SK-N-SH (cell line): ENCODE measurements around the gene CFAP69. TPM values are rescaled to one million over a fixed set of nuclear protein-coding genes. Genes with fewer than 3 reads are reported as not detected.

Experiments used
- CTCF ChIA-PET: fragments of 300-600, 350-600 bp; formaldehyde crosslinking; extraction: SDS; loops from one replicate; lab custom pipeline; 2021; lab: Yijun Ruan, JAX
- POLR2A ChIA-PET: fragments of 350-600 bp; sonication (Branson Sonifier 250); formaldehyde crosslinking; extraction: SDS; loops from one replicate; lab custom pipeline; 2020; ENCODE audit warnings: antibody characterized with exemption, inconsistent platforms; lab: Yijun Ruan, JAX
- DNase-seq: peaks from one replicate; pipeline ENCODE4 v3.0.0; 2012
- H2AFZ ChIP-seq: fragments of 200-600 bp; sonication (generic); 2 replicates; pipeline ENCODE4 v1.8.1; 2016; ENCODE audit warnings: antibody characterized with exemption, mild to moderate bottlenecking, low read depth
- H3F3A ChIP-seq: fragments of 200-600 bp; sonication (generic); replicated peaks from 2 replicates; pipeline ENCODE3; 2016; ENCODE audit warnings: antibody characterized with exemption, mild to moderate bottlenecking; ENCODE audit not compliant: insufficient read depth
- H3K27ac ChIP-seq, 2 experiments: fragments of 200-500 bp in 1 of 2; fragments of 200-600 bp in 1 of 2; sonication (Bioruptor generic) in 1 of 2; sonication (generic), shearing (Covaris generic) in 1 of 2; 2 replicates each; pipeline versions ENCODE4 v1.5.1 to v1.6.1; 2014 to 2016; ENCODE audit warnings: low read depth in 2 of 2, inconsistent platforms in 1 of 2, low read length in 1 of 2, mild to moderate bottlenecking in 1 of 2, mixed read lengths in 1 of 2
- H3K27me3 ChIP-seq: fragments of 200-600 bp; sonication (generic), shearing (Covaris generic); 2 replicates; pipeline ENCODE4 v1.6.1; 2016; ENCODE audit warnings: mixed run types; ENCODE audit not compliant: insufficient read depth
- H3K36me3 ChIP-seq, 2 experiments: fragments of 200-500 bp in 1 of 2; fragments of 200-600 bp in 1 of 2; sonication (Bioruptor generic) in 1 of 2; sonication (generic) in 1 of 2; replicated peaks in 1 of 2; 2 replicates each; pipeline versions ENCODE3 to v1.5.1; 2014 to 2016; ENCODE audit warnings: low read length in 1 of 2, mild to moderate bottlenecking in 1 of 2; ENCODE audit not compliant: insufficient read depth in 2 of 2, control insufficient read depth in 1 of 2
- H3K4me1 ChIP-seq, 2 experiments: fragments of 200-500 bp in 1 of 2; fragments of 200-600 bp in 1 of 2; sonication (Bioruptor generic) in 1 of 2; sonication (generic), shearing (Covaris generic) in 1 of 2; 2 replicates each; pipeline versions ENCODE4 v1.5.1 to v1.6.1; 2014 to 2016; ENCODE audit warnings: low read depth in 1 of 2, low read length in 1 of 2, mixed run types in 1 of 2; ENCODE audit not compliant: insufficient read depth in 2 of 2, control insufficient read depth in 1 of 2
- H3K4me2 ChIP-seq: fragments of 200-600 bp; sonication (generic), shearing (Covaris generic); 2 replicates; pipeline ENCODE4 v1.6.1; 2017; ENCODE audit warnings: mixed run types
- H3K4me3 ChIP-seq, 2 experiments: fragments of 200-500 bp in 1 of 2; fragments of 200-600 bp in 1 of 2; sonication (Bioruptor generic) in 1 of 2; sonication (generic), shearing (Covaris generic) in 1 of 2; 2 replicates each; pipeline versions ENCODE4 v1.5.1 to v1.8.1; 2014 to 2016; ENCODE audit warnings: low read depth in 2 of 2, inconsistent platforms in 1 of 2, low read length in 1 of 2, mild to moderate bottlenecking in 1 of 2, mixed read lengths in 1 of 2, moderate library complexity in 1 of 2
- H3K79me2 ChIP-seq: fragments of 200-600 bp; sonication (generic); 2 replicates; pipeline ENCODE4 v1.8.1; 2017; ENCODE audit warnings: mild to moderate bottlenecking; ENCODE audit not compliant: insufficient read depth
- H3K9ac ChIP-seq: fragments of 200-600 bp; sonication (generic); 2 replicates; pipeline ENCODE4 v1.6.1; 2017; ENCODE audit warnings: mixed run types
- H3K9me2 ChIP-seq: fragments of 200-600 bp; sonication (generic); 2 replicates; pipeline ENCODE4 v1.6.1; 2017; ENCODE audit warnings: mixed run types
- H3K9me3 ChIP-seq: fragments of 200-600 bp; sonication (generic); 2 replicates; pipeline ENCODE4 v1.6.1; 2017; ENCODE audit warnings: mixed run types, mild to moderate bottlenecking, moderate library complexity
- H4K20me1 ChIP-seq: fragments of 200-600 bp; sonication (generic); 2 replicates; pipeline ENCODE4 v1.6.1; 2017; ENCODE audit warnings: mild to moderate bottlenecking, mixed run types; ENCODE audit not compliant: insufficient read depth
- CHD2 ChIP-seq: fragments of 150-350 bp; IDR thresholded peaks from 2 replicates; pipeline ENCODE4 v1.6.1; 2018; ENCODE audit warnings: low read length; ENCODE audit not compliant: partially characterized antibody
- ELF1 ChIP-seq: IDR thresholded peaks from 2 replicates; pipeline ENCODE4 v1.4.0; 2012
- EP300 ChIP-seq, 2 experiments: IDR thresholded peaks; 2 replicates each; pipeline versions ENCODE4 v1.4.0 to v1.6.1; 2012; ENCODE audit warnings: borderline replicate concordance in 1 of 2, low read depth in 1 of 2, low read length in 1 of 2
- EZH2phosphoT487 ChIP-seq: fragments of 200-600 bp; sonication (generic); IDR thresholded peaks from 2 replicates; pipeline ENCODE4 v1.6.1; 2017; ENCODE audit warnings: low read depth, mixed run types, mild to moderate bottlenecking, antibody characterized with exemption, moderate library complexity, borderline replicate concordance
- FOXM1 ChIP-seq: IDR thresholded peaks from 2 replicates; pipeline ENCODE4 v1.4.0; 2012; ENCODE audit warnings: low read depth, mild to moderate bottlenecking
- GATA2 ChIP-seq: sonication (generic); formaldehyde crosslinking; IDR thresholded peaks from 2 replicates; pipeline ENCODE4 v1.5.0; 2020; ENCODE audit warnings: mild to moderate bottlenecking, missing genetic modification reagents
- JUND ChIP-seq: IDR thresholded peaks from 2 replicates; pipeline ENCODE4 v1.4.0; 2012
- MXI1 ChIP-seq: IDR thresholded peaks from 2 replicates; pipeline ENCODE4 v1.6.1; 2012; ENCODE audit warnings: mild to moderate bottlenecking, low read depth, low read length, improper control_type of control experiment
- NFIC ChIP-seq: IDR thresholded peaks from 2 replicates; pipeline ENCODE4 v1.4.0; 2012; ENCODE audit warnings: borderline replicate concordance
- NRF1 ChIP-seq: IDR thresholded peaks from 2 replicates; pipeline ENCODE4 v1.6.1; 2012; ENCODE audit warnings: low read depth, mild to moderate bottlenecking, low read length
- POLR2AphosphoS5 ChIP-seq: IDR thresholded peaks from 2 replicates; pipeline ENCODE4 v1.6.1; 2012; ENCODE audit warnings: low read depth, low read length
- RAD21 ChIP-seq: IDR thresholded peaks from 2 replicates; pipeline ENCODE4 v1.6.1; 2012; ENCODE audit warnings: mild to moderate bottlenecking, low read length
- RCOR1 ChIP-seq: fragments of 150-350 bp; IDR thresholded peaks from 2 replicates; pipeline ENCODE4 v1.6.1; 2017; ENCODE audit warnings: antibody characterized with exemption, low read length
- REST ChIP-seq: IDR thresholded peaks from 2 replicates; pipeline ENCODE4 v1.6.1; 2012; ENCODE audit warnings: mild to moderate bottlenecking, low read depth, low read length, moderate library complexity
- RXRA ChIP-seq: IDR thresholded peaks from 2 replicates; pipeline ENCODE4 v1.4.0; 2012; ENCODE audit warnings: low read depth, mild to moderate bottlenecking, borderline replicate concordance
- SIN3A ChIP-seq: IDR thresholded peaks from 2 replicates; pipeline ENCODE4 v1.6.1; 2012; ENCODE audit warnings: low read depth, mild to moderate bottlenecking, low read length, moderate library complexity, borderline replicate concordance
- SMC3 ChIP-seq: IDR thresholded peaks from 2 replicates; pipeline ENCODE4 v1.6.1; 2012; ENCODE audit warnings: low read depth, low read length, improper control_type of control experiment
- TCF12 ChIP-seq: IDR thresholded peaks from 2 replicates; pipeline ENCODE4 v1.4.0; 2012
- TEAD4 ChIP-seq: IDR thresholded peaks from 2 replicates; pipeline ENCODE4 v1.4.0; 2012; ENCODE audit warnings: mild to moderate bottlenecking, borderline replicate concordance; ENCODE audit not compliant: insufficient read depth
- USF1 ChIP-seq: IDR thresholded peaks from 2 replicates; pipeline ENCODE4 v1.4.0; 2012; ENCODE audit warnings: low read depth, borderline replicate concordance
- YY1 ChIP-seq: IDR thresholded peaks from 2 replicates; pipeline ENCODE4 v1.4.0; 2012; ENCODE audit warnings: low read depth, mild to moderate bottlenecking
- WGBS: methylation state at CpG from one replicate; pipeline ENCODE4 v1.1.6; 2017; ENCODE audit warnings: low lambda C conversion rate; 5-methylcytosine and 5-hydroxymethylcytosine counted together
- polyA plus RNA-seq, 3 experiments: library from polyadenylated mRNA; depleted of rRNA; stranded (reverse); fragments of >200 nt; gene quantifications; 2 replicates each; pipeline ENCODE4 v1.2.3, GENCODE V29; 2012
- TF ChIP-seq, protein P1 (sequence below): fragments of 200-600 bp; sonication (generic); IDR thresholded peaks from 2 replicates; pipeline ENCODE4 v1.6.1; 2017; ENCODE audit warnings: antibody characterized with exemption, mild to moderate bottlenecking, moderate library complexity

Gene CFAP69
- polyA plus RNA-seq, 1 of the 3 experiments (the other 2 are of a cell fraction): 2.3 TPM

DNA sequence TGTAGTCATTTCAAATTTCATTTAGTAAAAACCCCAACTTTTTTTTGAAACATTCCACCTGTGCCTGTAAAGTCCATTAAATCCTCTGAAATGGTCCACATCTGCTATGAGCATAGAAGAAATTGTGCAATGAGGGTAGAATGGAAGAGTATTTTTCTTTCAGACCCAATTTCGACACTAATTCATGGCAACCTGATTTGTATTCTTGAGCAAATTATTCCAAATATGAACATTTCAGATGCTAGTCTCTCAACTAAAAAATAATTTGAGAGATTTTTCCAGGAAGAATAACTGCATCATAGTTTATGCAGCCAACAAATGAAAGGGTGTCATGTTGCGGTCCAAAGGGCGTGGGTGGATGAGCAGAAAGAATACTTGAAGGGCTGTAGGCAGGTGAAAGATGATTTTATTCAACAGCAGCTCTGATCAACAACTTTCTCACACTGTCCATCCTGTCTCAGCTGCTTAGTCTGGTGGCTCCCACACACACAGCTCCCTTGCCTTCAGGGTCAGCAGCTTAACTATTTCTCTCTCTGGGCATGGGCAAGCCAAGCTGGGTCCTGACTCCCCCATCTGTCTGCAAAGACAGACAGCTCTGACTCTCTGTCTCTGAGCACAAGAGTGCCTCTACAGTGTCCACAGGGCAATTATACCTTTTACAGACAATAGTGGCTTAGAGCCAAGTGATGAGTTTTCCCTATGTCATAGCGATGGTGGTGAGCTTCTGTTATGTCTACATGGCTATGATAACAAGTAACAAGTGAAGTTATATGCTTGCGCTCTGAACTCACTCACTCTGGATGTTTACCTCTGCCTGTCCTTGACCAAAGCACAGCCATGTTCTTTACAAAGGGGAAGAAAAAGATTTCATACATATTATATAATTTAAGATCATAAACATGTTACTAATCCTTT, 21.9 kb upstream of the CFAP69 start:
- no peak overlapping the region for H3K4me3 ChIP-seq
- CTCF ChIA-PET: interaction anchor here (0.6 to 3.3 kb wide), 7 partner anchors 12 to 799 kb away, joined by 3 to 19 read pairs (median 4); partner anchors contain the start of gene STEAP2
- no peaks in the 10 kb centered on the region for H3K9me3 ChIP-seq
- H3K27me3 ChIP-seq: no peaks in the 10 kb centered on the region
- TF ChIP-seq NFIC (peak; percentile 51; the same call in 1 of the 2 replicates), TCF12 (peak; percentile 10; the same call in 1 of the 2 replicates), NRF1 (no peak)
- TF ChIP-seq, protein P1, sequence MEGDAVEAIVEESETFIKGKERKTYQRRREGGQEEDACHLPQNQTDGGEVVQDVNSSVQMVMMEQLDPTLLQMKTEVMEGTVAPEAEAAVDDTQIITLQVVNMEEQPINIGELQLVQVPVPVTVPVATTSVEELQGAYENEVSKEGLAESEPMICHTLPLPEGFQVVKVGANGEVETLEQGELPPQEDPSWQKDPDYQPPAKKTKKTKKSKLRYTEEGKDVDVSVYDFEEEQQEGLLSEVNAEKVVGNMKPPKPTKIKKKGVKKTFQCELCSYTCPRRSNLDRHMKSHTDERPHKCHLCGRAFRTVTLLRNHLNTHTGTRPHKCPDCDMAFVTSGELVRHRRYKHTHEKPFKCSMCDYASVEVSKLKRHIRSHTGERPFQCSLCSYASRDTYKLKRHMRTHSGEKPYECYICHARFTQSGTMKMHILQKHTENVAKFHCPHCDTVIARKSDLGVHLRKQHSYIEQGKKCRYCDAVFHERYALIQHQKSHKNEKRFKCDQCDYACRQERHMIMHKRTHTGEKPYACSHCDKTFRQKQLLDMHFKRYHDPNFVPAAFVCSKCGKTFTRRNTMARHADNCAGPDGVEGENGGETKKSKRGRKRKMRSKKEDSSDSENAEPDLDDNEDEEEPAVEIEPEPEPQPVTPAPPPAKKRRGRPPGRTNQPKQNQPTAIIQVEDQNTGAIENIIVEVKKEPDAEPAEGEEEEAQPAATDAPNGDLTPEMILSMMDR: no peak
- H3K9me2 ChIP-seq: no peaks in the 10 kb centered on the region
- H3K9ac ChIP-seq: peak overlapping the region; percentile 18; the same call in 1 of the 2 replicates
- POLR2A ChIA-PET: no interaction called here
- no peak overlapping the region for H3K4me2 ChIP-seq
- DNase-seq: no peak
- H3K36me3 ChIP-seq: peaks cover 10 to 25% of the 10 kb centered on the region in 2 experiments
- peaks cover 8% of the 10 kb centered on the region for H3F3A ChIP-seq
- H2AFZ ChIP-seq: no peak overlapping the region; the same call in 1 of the 2 replicates
- 62% methylated on average over 5 of the region's 5 CpGs for WGBS
- peaks cover 10% of the 10 kb centered on the region for H3K79me2 ChIP-seq
- H3K27ac ChIP-seq: peak overlapping the region in 1 of 2 experiments; percentile 38; a peak in 2 of 4 replicates
- H4K20me1 ChIP-seq: no peaks in the 10 kb centered on the region
- peaks cover 4 to 17% of the 10 kb centered on the region in 2 experiments; a peak in 3 of 4 replicates for H3K4me1 ChIP-seq

DNA sequence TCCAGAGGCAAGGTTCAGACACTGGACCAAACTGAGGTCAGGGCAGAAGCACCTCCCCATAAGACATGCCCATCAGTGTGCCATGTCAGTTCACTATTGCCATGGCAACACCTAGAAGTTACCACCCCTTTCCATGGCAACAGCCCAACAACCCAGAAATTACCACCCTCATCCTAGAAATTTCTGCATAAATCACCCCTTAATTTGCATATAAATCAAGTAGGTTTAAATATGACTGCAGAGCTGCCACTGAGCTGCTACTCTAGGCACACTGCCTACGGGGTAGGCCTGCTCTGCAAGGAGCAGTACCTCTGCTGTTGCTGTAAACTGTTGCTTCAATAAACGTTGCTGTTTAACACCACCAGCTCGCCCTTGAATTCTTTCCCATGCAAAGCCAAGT, 20.8 kb upstream of the CFAP69 start:
- peaks cover 10% of the 10 kb centered on the region for H3K79me2 ChIP-seq
- no peaks in the 10 kb centered on the region for H3K9me2 ChIP-seq
- no peaks in the 10 kb centered on the region for H3K27me3 ChIP-seq
- no peak overlapping the region for H2AFZ ChIP-seq
- 89% methylated on average over 3 of the region's 3 CpGs for WGBS
- H3K9ac ChIP-seq: no peak overlapping the region
- POLR2A ChIA-PET: no interaction called here
- H3K36me3 ChIP-seq: peaks cover 10 to 29% of the 10 kb centered on the region in 2 experiments
- peaks cover 4 to 17% of the 10 kb centered on the region in 2 experiments; a peak in 3 of 4 replicates for H3K4me1 ChIP-seq
- no peak for DNase-seq
- H3K27ac ChIP-seq: no peak overlapping the region
- no peak overlapping the region for H3K4me3 ChIP-seq
- CTCF ChIA-PET: interaction anchor here (1.1 to 3.3 kb wide), 3 partner anchors 13 to 204 kb away, joined by 4 to 19 read pairs (median 6); partner anchors contain the start of gene STEAP2
- H3K9me3 ChIP-seq: no peaks in the 10 kb centered on the region
- H3K4me2 ChIP-seq: no peak overlapping the region
- no peaks in the 10 kb centered on the region for H4K20me1 ChIP-seq
- H3F3A ChIP-seq: peaks cover 8% of the 10 kb centered on the region
- TF ChIP-seq JUND (no peak), MXI1 (no peak), EP300 (IDR thresholded peaks at IDR 0.05; ENCODE audit: borderline replicate concordance in 1 of 2, low read depth in 1 of 2, low read length in 1 of 2) (no peak), EZH2phosphoT487 (no peak), CHD2 (no peak), REST (no peak), NRF1 (no peak), TEAD4 (no peak), POLR2AphosphoS5 (no peak), RAD21 (no peak), RXRA (no peak), SMC3 (no peak), USF1 (no peak), YY1 (no peak), SIN3A (no peak), RCOR1 (no peak), FOXM1 (no peak), GATA2 (no peak), ELF1 (no peak)
